ENCODE data around the gene THSD7A. TPM values are rescaled to one million over a fixed set of nuclear protein-coding genes. Genes with fewer than 3 reads are reported as not detected.

THSD7A gene
- total RNA-seq, 4 donors from 2014 or later: 11.4 to 24.7 (median 15.2) TPM

DNA sequence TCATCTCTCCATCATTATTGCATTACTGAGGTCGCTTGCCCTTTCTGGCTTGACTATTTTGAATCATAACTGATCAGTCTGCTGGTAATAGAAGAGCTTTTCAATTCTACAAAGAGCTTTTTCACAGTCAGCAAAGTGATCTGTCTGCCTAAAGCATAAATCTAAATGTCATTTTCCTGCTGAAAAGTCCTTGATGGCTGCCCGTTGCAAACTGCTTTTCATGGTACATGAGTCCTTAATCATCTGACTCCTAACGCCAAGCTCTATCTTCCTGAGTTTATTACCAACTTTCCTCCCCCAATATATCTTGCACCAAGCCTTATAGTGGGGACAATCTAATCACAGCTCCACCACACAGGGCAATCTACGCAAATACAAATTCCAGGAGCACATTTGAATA lies 39.8 kb downstream of the THSD7A start:
- H3K27me3 ChIP-seq: no peaks in the 10 kb centered on the region
- peaks cover 0 to 12% (median 0%) of the 10 kb centered on the region in 4 donors for H3K4me1 ChIP-seq
- H3K27ac ChIP-seq: peak overlapping the region in 2 of 4 donors; percentile 25 to 45
- no peaks in the 10 kb centered on the region for H3K9me3 ChIP-seq
- no peak for DNase-seq (ENCODE audit: low spot score in 2 of 2)
- 54 to 61% methylated on average over 4 of the region's 4 CpGs for WGBS, 2 donors
- no peak for TF ChIP-seq EP300 (IDR thresholded peaks at IDR 0.05)
- TF ChIP-seq, protein P1, sequence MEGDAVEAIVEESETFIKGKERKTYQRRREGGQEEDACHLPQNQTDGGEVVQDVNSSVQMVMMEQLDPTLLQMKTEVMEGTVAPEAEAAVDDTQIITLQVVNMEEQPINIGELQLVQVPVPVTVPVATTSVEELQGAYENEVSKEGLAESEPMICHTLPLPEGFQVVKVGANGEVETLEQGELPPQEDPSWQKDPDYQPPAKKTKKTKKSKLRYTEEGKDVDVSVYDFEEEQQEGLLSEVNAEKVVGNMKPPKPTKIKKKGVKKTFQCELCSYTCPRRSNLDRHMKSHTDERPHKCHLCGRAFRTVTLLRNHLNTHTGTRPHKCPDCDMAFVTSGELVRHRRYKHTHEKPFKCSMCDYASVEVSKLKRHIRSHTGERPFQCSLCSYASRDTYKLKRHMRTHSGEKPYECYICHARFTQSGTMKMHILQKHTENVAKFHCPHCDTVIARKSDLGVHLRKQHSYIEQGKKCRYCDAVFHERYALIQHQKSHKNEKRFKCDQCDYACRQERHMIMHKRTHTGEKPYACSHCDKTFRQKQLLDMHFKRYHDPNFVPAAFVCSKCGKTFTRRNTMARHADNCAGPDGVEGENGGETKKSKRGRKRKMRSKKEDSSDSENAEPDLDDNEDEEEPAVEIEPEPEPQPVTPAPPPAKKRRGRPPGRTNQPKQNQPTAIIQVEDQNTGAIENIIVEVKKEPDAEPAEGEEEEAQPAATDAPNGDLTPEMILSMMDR (IDR thresholded peaks at IDR 0.05): no peak
- no peak for TF ChIP-seq POLR2A (IDR thresholded peaks at IDR 0.05)
- H3K4me3 ChIP-seq: no peak overlapping the region
- H3K36me3 ChIP-seq: no peaks in the 10 kb centered on the region

DNA sequence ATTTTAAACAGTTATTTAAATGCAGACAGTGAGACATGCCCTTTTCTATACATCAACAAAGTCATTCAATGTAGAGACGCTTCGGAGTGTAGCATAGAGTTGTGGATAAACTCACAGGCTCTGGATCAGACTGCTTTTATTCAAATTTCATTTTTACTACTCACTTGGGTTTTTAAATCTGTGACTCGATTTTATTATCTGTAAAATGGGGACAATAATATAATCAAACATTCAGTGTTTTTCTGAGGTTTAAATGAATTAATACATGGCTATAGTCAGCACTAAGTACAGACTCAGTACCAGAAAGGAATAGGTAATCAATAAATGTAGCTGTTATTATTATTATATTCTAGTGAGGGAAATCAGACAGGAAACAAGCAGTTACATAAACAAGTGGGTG lies 43.4 kb downstream of the THSD7A start:
- TF ChIP-seq POLR2A (IDR thresholded peaks at IDR 0.05): no peak
- TF ChIP-seq, protein P1 (IDR thresholded peaks at IDR 0.05): no peak
- TF ChIP-seq EP300 (IDR thresholded peaks at IDR 0.05): no peak
- WGBS, 2 donors: 96 to 97% methylated on average over 3 of the region's 3 CpGs
- peaks cover 0 to 12% (median 0%) of the 10 kb centered on the region in 4 donors for H3K4me1 ChIP-seq
- no peaks in the 10 kb centered on the region for H3K9me3 ChIP-seq
- DNase-seq (ENCODE audit: low spot score in 2 of 2): no peak
- no peak overlapping the region for H3K27ac ChIP-seq
- no peaks in the 10 kb centered on the region for H3K27me3 ChIP-seq
- H3K4me3 ChIP-seq: no peak overlapping the region
- H3K36me3 ChIP-seq: no peaks in the 10 kb centered on the region

DNA sequence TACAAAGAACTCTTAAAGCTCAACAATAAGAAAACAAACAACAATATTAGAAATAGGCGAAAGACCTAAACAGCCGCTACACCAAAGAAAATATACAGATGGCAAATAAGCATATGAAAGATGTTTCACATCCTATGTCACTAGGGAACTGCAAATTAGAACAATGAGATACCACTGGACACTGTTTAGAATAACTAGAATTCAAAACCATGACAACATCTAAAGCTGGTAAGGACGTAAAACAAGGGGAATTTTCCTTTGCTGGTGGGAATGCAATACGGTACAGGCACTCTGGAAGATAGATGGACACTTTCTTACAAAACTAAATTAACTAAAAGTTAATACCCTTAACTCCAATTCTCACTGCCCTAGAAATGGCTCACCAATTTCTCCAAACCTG lies 44.5 kb downstream of the THSD7A start:
- TF ChIP-seq POLR2A (IDR thresholded peaks at IDR 0.05) (no peak), EP300 (IDR thresholded peaks at IDR 0.05) (no peak)
- TF ChIP-seq, protein P1 (IDR thresholded peaks at IDR 0.05): no peak
- 79 to 91% methylated on average over 4 of the region's 4 CpGs for WGBS, 2 donors
- Histone ChIP-seq H3K27ac (no peak overlapping the region), H3K4me3 (no peak overlapping the region), H3K9me3 (no peaks in the 10 kb centered on the region), H3K27me3 (no peaks in the 10 kb centered on the region), H3K36me3 (no peaks in the 10 kb centered on the region), H3K4me1 (peaks cover 0 to 12% (median 0%) of the 10 kb centered on the region in 4 donors)
- no peak for DNase-seq (ENCODE audit: low spot score in 2 of 2)

DNA sequence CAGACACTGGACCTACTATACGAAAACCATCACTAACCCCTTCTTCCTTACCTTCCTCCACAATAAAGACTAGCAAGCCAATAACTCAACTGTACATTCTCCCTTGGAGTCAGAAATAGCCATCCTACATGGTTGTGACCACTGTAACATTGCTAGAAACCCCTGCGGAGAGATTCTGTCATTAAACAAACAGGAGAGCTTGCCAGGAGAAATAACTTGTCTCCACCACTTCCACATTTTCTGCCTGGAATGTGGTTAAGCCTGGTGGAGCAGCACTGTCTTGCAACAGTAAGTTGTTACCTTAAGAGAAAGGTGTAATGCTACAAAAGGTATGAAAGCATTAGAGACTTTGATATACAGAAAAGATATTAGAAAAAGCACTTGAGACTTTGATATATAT lies 45.8 kb downstream of the THSD7A start:
- Histone ChIP-seq H3K27me3 (no peaks in the 10 kb centered on the region), H3K4me1 (peaks cover 0 to 12% (median 0%) of the 10 kb centered on the region in 4 donors), H3K4me3 (no peak overlapping the region), H3K9me3 (no peaks in the 10 kb centered on the region), H3K36me3 (no peaks in the 10 kb centered on the region), H3K27ac (no peak overlapping the region)
- no peak for TF ChIP-seq EP300 (IDR thresholded peaks at IDR 0.05)
- no peak for TF ChIP-seq POLR2A (IDR thresholded peaks at IDR 0.05)
- TF ChIP-seq, protein P1 (IDR thresholded peaks at IDR 0.05): no peak
- DNase-seq (ENCODE audit: low spot score in 2 of 2): no peak
- WGBS, 2 donors: 71 to 75% methylated on average over 2 of the region's 2 CpGs

DNA sequence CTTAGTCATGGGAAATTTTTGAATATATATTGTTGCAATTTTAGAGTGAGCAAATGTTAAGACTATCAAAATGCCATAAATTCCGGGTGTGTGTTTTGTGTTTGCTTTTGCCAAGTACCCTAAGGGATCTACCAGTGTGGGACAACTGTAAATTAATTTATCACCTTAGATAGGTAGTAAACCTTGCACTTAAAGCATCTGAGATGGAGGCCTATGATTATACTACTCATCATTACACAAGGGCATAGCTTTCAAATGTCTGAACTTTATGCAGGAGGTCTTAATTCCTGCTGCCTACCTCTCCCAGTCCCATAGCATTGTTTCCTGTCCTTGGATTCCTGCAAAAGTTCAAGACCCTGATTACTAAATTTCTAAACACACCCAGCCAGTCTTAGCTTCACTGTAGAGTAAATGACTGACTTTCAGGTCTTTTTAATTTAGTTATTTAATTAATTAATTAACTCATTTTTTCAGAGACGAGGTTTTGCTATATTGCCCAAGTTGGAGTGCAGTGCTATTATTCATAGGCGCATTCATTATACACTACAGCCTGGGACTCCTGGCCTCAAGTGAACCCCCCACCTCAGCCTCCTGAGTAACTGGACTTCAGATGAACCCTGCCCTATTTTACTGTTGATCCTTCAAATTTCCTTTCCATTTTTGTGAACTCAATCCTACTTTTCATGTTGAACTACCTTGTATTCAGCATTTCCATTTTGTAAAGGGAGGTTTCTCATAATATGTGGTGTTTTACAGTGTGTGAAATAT lies 47.0 kb downstream of the THSD7A start:
- TF ChIP-seq POLR2A (IDR thresholded peaks at IDR 0.05): no peak
- Histone ChIP-seq H3K9me3 (no peaks in the 10 kb centered on the region), H3K27me3 (no peaks in the 10 kb centered on the region), H3K27ac (no peak overlapping the region), H3K4me1 (peaks cover 0 to 10% (median 0%) of the 10 kb centered on the region in 4 donors), H3K36me3 (no peaks in the 10 kb centered on the region), H3K4me3 (no peak overlapping the region)
- WGBS, 2 donors: 97 to 99% methylated on average over 3 of the region's 3 CpGs
- DNase-seq (ENCODE audit: low spot score in 2 of 2): no peak

Measured in tibial nerve (tissue), 4 donors.